ENCODE results near the gene MB21D2.

- TF ChIP-seq CTCF (IDR thresholded peaks at IDR 0.05; ENCODE audit: low read length) (no peak), EZH2 (IDR thresholded peaks at IDR 0.05; ENCODE audit: borderline replicate concordance, low read length) (no peak)
Observed at GRCh38 chr3:192913540-192913939, 4.1 kb downstream of the MB21D2 start.

Data from OCI-LY1 (cell line).